ENCODE data around the gene OR4S1. TPM values are rescaled to one million over a fixed set of nuclear protein-coding genes. Genes with fewer than 3 reads are reported as not detected.

Gene OR4S1
- total and polyA plus RNA-seq, 2 of the 13 experiments (the other 11 are each of a cell fraction or from before 2014, with no cell fraction given) = not detected

- TF ChIP-seq GMEB2 (CRISPR knock-in tag; IDR thresholded peaks at IDR 0.05; ENCODE audit: low read depth) (no peak), ZNF784 (CRISPR knock-in tag; IDR thresholded peaks at IDR 0.05; ENCODE audit: borderline replicate concordance) (no peak), GPN1 (CRISPR knock-in tag; IDR thresholded peaks at IDR 0.05; ENCODE audit: borderline replicate concordance) (no peak), ISX (CRISPR knock-in tag; conservative IDR thresholded peaks at IDR 0.05) (no peak), ZNF296 (CRISPR knock-in tag; conservative IDR thresholded peaks at IDR 0.05) (no peak), PRPF4 (IDR thresholded peaks at IDR 0.05; ENCODE audit: low read depth, low read length, poor library complexity, severe bottlenecking) (no peak), NFE2 (CRISPR knock-in tag; IDR thresholded peaks at IDR 0.05) (no peak), ZNF235 (CRISPR knock-in tag; IDR thresholded peaks at IDR 0.05; ENCODE audit: borderline replicate concordance) (no peak), ATRX (CRISPR knock-in tag; IDR thresholded peaks at IDR 0.05; ENCODE audit: borderline replicate concordance) (no peak), ZNF674 (CRISPR knock-in tag; IDR thresholded peaks at IDR 0.05; ENCODE audit: low read depth) (no peak)
Observed at GRCh38 chr11:48261600-48261999, 44.4 kb upstream of the OR4S1 start (continued).

GRCh38 chr11:48263423-48263911 lies 42.6 kb upstream of the OR4S1 start, which contains the start of gene OR4X1:
Gene OR4X1, plus strand, starts transcription at chr11:48263861. Its CDS starts 0 bp downstream, at chr11:48263861.
- DNase-seq (ENCODE audit: low spot score) = no peak
- ATAC-seq = no peak
- no peak within 1 kb of the TSS for H3K27ac ChIP-seq (ENCODE audit: extremely low read length, insufficient read depth, low read length)
- no peak for FAIRE-seq
- in situ Hi-C loops (cut with HindIII; ENCODE audit: extremely low pct_ligation_motif_present, low pct_unique_long_range_greater_than_20kb) = loop anchor here (25.0 kb wide), 1 partner anchor 99 kb away; the partner anchor contains the start of gene OR4C5
- BruUV-seq (replicated peaks) = no TSS peak
- CTCF ChIA-PET (ENCODE audit: low intra/inter-chr PET ratio, low total read pairs) = no interaction called here
- no peak within 1 kb of the TSS for H3K9ac ChIP-seq (ENCODE audit: insufficient read depth, low read depth, low read length)
- no peaks in the 10 kb centered on the region for H4K20me1 ChIP-seq (ENCODE audit: insufficient read depth, low read length)
- no peaks in the 10 kb centered on the region for H3K9me3 ChIP-seq (ENCODE audit: low read length)
- H3K4me1 ChIP-seq (ENCODE audit: insufficient read depth, low read length) = no peaks in the 10 kb centered on the region
- WGBS (ENCODE audit: low lambda C conversion rate) = 2% methylated on average over 3 of the region's 3 CpGs
- no peaks in the 10 kb centered on the region for H3K36me3 ChIP-seq (replicated peaks in 1 of 2; ENCODE audit: control insufficient read depth in 1 of 2, insufficient read depth in 2 of 2, low read length in 2 of 2)
- H3K4me3 ChIP-seq (replicated peaks in 1 of 3; ENCODE audit: insufficient read depth in 1 of 3, low read depth in 2 of 3, low read length in 3 of 3) = no peak within 1 kb of the TSS
- TF ChIP-seq MAFK (conservative IDR thresholded peaks at IDR 0.05 in 1 of 2, IDR thresholded peaks at IDR 0.05 in 1 of 2; ENCODE audit: low read length in 2 of 2) = peak; percentile 58 to 65; a peak in 3 of 4 replicates
- peak; percentile 33; the same call in 1 of the 2 replicates for TF ChIP-seq MAFF (IDR thresholded peaks at IDR 0.05; ENCODE audit: low read depth, low read length)
- TF ChIP-seq GTF3A (CRISPR knock-in tag; conservative IDR thresholded peaks at IDR 0.05) = no peak
- TF ChIP-seq JUNB (CRISPR knock-in tag; IDR thresholded peaks at IDR 0.05; ENCODE audit: borderline replicate concordance) = no peak
- H3K27me3 ChIP-seq (ENCODE audit: control insufficient read depth in 1 of 2, insufficient read depth in 2 of 2, low read length in 2 of 2) = no peaks in the 10 kb centered on the region
- intact Hi-C loops (cut with micrococcal nuclease; ENCODE audit: unreplicated experiment) = no loop called here
- H2AFZ ChIP-seq (ENCODE audit: low read length) = no peak within 1 kb of the TSS
- POLR2A ChIA-PET = no interaction called here
- H3K4me2 ChIP-seq (ENCODE audit: low read depth, low read length) = no peak within 1 kb of the TSS
- H3K79me2 ChIP-seq (ENCODE audit: insufficient read depth, low read length) = no peaks in the 10 kb centered on the region
